GM12878 (cell line): ENCODE measurements around the gene RAD9A. TPM values are rescaled to one million over a fixed set of nuclear protein-coding genes. Genes with fewer than 3 reads are reported as not detected.
A peak's percentile ranks its signal among the peaks of the same experiment; 100 is the strongest.

Experiments used
- BHLHE40 ChIP-seq, 2 experiments: fragments of 450-650 bp in 1 of 2; IDR thresholded peaks; 2 replicates each; pipeline ENCODE4 v1.6.1; 2011 to 2017; ENCODE audit warnings: low read depth in 2 of 2, borderline replicate concordance in 1 of 2, improper control_type of control experiment in 1 of 2, low read length in 1 of 2, mild to moderate bottlenecking in 1 of 2
- CBFB ChIP-seq: IDR thresholded peaks from 2 replicates; pipeline ENCODE4 v1.6.1; 2016; ENCODE audit warnings: antibody characterized with exemption, low read depth
- CEBPB ChIP-seq, 2 experiments: fragments of 150-350 bp in 1 of 2; IDR thresholded peaks; 2 replicates each; pipeline ENCODE4 v1.6.1; 2012 to 2014; ENCODE audit warnings: low read depth in 2 of 2, low read length in 2 of 2, borderline replicate concordance in 1 of 2, inconsistent platforms in 1 of 2
- CHD1 ChIP-seq: IDR thresholded peaks from 2 replicates; pipeline ENCODE4 v1.6.1; 2012; ENCODE audit warnings: low read depth, low read length, improper control_type of control experiment
- FOS ChIP-seq: IDR thresholded peaks from 3 replicates; pipeline ENCODE4 v1.6.1; 2011; ENCODE audit warnings: borderline replicate concordance; ENCODE audit not compliant: insufficient read length; ENCODE audit errors: extremely low read depth
- GATAD2B ChIP-seq: fragments of 450-650 bp; conservative IDR thresholded peaks from 2 replicates; pipeline ENCODE4 v1.6.1; 2017; ENCODE audit warnings: low read depth, mild to moderate bottlenecking, moderate library complexity
- HDAC6 ChIP-seq: fragments of 200-600 bp; sonication (generic); IDR thresholded peaks from one replicate; pipeline ENCODE4 v1.8.0; 2017; ENCODE audit warnings: antibody characterized with exemption; ENCODE audit not compliant: unreplicated experiment
- IKZF1 ChIP-seq: fragments of 450-650 bp; conservative IDR thresholded peaks from 2 replicates; pipeline ENCODE4 v1.6.1; 2017; ENCODE audit warnings: antibody characterized with exemption, mild to moderate bottlenecking
- MXI1 ChIP-seq: fragments of 150-350 bp; IDR thresholded peaks from 2 replicates; pipeline ENCODE4 v1.6.1; 2011; ENCODE audit warnings: low read depth, mild to moderate bottlenecking, inconsistent platforms, low read length, improper control_type of control experiment
- NBN ChIP-seq: fragments of 450-650 bp; IDR thresholded peaks from 2 replicates; pipeline ENCODE4 v1.6.1; 2016
- NR2F1 ChIP-seq: fragments of 450-650 bp; conservative IDR thresholded peaks from 2 replicates; pipeline ENCODE4 v1.6.1; 2017; ENCODE audit warnings: mild to moderate bottlenecking
- POLR2A ChIP-seq: IDR thresholded peaks from 2 replicates; pipeline ENCODE4 v1.6.1; 2011; ENCODE audit warnings: low read depth, mild to moderate bottlenecking, low read length
- SPI1 ChIP-seq: IDR thresholded peaks from 2 replicates; pipeline ENCODE4 v1.6.1; 2011; ENCODE audit warnings: low read depth, mild to moderate bottlenecking, low read length, moderate library complexity, borderline replicate concordance; ENCODE audit not compliant: insufficient read depth
- SREBF2 ChIP-seq: IDR thresholded peaks from 2 replicates; pipeline ENCODE4 v1.6.1; 2012; ENCODE audit warnings: mild to moderate bottlenecking, low read length
- TCF3 ChIP-seq: IDR thresholded peaks from 2 replicates; pipeline ENCODE4 v1.6.1; 2012; ENCODE audit warnings: low read depth, mild to moderate bottlenecking, low read length, borderline replicate concordance; ENCODE audit not compliant: insufficient read depth
- ZNF384 ChIP-seq: IDR thresholded peaks from 2 replicates; pipeline ENCODE4 v1.6.1; 2012; ENCODE audit warnings: low read depth, mild to moderate bottlenecking, low read length, improper control_type of control experiment, borderline replicate concordance
- polyA plus RNA-seq, 11 experiments: library from polyadenylated mRNA; depleted of rRNA in 4 of 11; unstranded in 6 of 11; stranded (reverse) in 5 of 11; fragments of >200 nt; fragmentation: Nextera tagmentation in 4 of 11; fragmentation: Illumina TruSeq in 1 of 11; extraction: Ambion mirVana in 4 of 11; extraction: Trizol in 1 of 11; gene quantifications; 1 replicate in 1 of 11; 2 replicates in 10 of 11; pipeline versions ENCODE4 v1.2.1 to v1.2.3, GENCODE V29; 2011 to 2016; ENCODE audit warnings: inconsistent platforms in 2 of 11, missing spikeins in 2 of 11, low read depth in 1 of 11
- total RNA-seq, 4 experiments: library from RNA; depleted of rRNA in 3 of 4; stranded (reverse); fragments of >200 nt in 3 of 4; fragmentation: Illumina TruSeq in 1 of 4; extraction: Trizol in 1 of 4; gene quantifications; 2 replicates each; pipeline versions ENCODE4 v1.2.1 to v1.2.3, GENCODE V29; 2013 to 2021
- TF ChIP-seq, protein P1 (sequence below): fragments of 150-350 bp; IDR thresholded peaks from 2 replicates; pipeline ENCODE4 v1.6.1; 2016; ENCODE audit warnings: low read depth, low read length
- TF ChIP-seq, protein P2 (sequence below): IDR thresholded peaks from 2 replicates; pipeline ENCODE4 v1.6.1; 2012; ENCODE audit warnings: low read length, inconsistent platforms
- TF ChIP-seq, protein P3 (sequence below): fragments of 450-650 bp; conservative IDR thresholded peaks from 2 replicates; pipeline ENCODE4 v1.6.1; 2017; ENCODE audit warnings: mild to moderate bottlenecking, moderate library complexity
- TF ChIP-seq, protein P4 (sequence below): fragments of 450-650 bp; IDR thresholded peaks from 2 replicates; pipeline ENCODE4 v1.6.1; 2016; ENCODE audit warnings: mild to moderate bottlenecking

RAD9A gene
- total and polyA plus RNA-seq, 10 of the 15 experiments (the other 5 are each of a cell fraction or from before 2014, with no cell fraction given) = 1.1 to 36.2 (median 19.8) TPM

DNA sequence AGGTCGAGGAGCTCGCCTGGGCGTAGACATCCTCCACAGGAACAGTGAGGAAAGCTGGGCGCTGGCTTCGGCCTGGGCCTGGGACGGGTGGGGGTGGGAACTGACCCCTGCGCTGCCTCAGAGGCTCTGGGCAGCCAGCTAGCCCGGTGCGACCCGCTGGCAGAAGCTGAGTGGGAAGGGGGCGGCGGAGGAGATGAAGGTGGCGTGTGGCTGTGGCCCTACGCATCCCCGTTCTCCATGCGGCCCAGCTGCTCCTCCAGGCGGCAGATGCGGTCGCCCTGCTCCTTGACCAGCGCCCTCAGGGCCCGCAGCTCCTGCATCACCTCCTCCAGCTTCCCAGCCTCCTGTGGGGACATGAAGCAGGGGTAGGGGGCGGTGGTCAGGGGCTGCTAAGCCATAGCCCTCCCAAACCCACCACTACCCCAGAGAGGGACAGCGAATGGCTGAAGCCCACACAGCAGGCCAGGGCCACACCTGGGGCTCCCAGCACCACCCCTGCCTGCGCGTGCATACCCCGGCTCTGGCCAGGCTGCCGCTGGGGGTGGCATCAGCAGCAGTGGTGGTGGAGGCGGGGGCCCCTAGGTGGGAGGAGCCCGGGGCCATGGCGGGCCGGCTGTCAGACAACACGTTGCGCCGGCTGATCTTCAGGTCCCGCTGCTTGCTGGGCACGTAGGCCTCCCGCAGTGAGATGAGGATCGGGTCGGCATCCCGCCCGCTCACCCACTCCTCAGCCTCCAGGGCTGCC, 46.5 kb downstream of the RAD9A start (continued):
- TF ChIP-seq NBN = no peak
- TF ChIP-seq SPI1 = no peak
- TF ChIP-seq HDAC6 = no peak
- TF ChIP-seq CEBPB (IDR thresholded peaks at IDR 0.05; ENCODE audit: borderline replicate concordance in 1 of 2, low read depth in 2 of 2, low read length in 2 of 2) = no peak
- peak; percentile 61; the same call in 1 of the 2 replicates for TF ChIP-seq GATAD2B
- peak; percentile 47; the same call in 1 of the 2 replicates for TF ChIP-seq IKZF1
- TF ChIP-seq, protein P1, sequence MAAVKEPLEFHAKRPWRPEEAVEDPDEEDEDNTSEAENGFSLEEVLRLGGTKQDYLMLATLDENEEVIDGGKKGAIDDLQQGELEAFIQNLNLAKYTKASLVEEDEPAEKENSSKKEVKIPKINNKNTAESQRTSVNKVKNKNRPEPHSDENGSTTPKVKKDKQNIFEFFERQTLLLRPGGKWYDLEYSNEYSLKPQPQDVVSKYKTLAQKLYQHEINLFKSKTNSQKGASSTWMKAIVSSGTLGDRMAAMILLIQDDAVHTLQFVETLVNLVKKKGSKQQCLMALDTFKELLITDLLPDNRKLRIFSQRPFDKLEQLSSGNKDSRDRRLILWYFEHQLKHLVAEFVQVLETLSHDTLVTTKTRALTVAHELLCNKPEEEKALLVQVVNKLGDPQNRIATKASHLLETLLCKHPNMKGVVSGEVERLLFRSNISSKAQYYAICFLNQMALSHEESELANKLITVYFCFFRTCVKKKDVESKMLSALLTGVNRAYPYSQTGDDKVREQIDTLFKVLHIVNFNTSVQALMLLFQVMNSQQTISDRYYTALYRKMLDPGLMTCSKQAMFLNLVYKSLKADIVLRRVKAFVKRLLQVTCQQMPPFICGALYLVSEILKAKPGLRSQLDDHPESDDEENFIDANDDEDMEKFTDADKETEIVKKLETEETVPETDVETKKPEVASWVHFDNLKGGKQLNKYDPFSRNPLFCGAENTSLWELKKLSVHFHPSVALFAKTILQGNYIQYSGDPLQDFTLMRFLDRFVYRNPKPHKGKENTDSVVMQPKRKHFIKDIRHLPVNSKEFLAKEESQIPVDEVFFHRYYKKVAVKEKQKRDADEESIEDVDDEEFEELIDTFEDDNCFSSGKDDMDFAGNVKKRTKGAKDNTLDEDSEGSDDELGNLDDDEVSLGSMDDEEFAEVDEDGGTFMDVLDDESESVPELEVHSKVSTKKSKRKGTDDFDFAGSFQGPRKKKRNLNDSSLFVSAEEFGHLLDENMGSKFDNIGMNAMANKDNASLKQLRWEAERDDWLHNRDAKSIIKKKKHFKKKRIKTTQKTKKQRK = no peak
- no peak for TF ChIP-seq CBFB
- TF ChIP-seq FOS = no peak
- TF ChIP-seq CHD1 = peak; percentile 37; the same call in 1 of the 2 replicates
- TF ChIP-seq ZNF384 = no peak
- peak; percentile 42 to 83; a peak in 3 of 4 replicates for TF ChIP-seq BHLHE40 (IDR thresholded peaks at IDR 0.05; ENCODE audit: borderline replicate concordance in 1 of 2, low read depth in 2 of 2, low read length in 1 of 2)
- TF ChIP-seq TCF3 = 0 out of 2 replicates have a peak, but pooled peaks have one; percentile 18
- TF ChIP-seq, protein P2, sequence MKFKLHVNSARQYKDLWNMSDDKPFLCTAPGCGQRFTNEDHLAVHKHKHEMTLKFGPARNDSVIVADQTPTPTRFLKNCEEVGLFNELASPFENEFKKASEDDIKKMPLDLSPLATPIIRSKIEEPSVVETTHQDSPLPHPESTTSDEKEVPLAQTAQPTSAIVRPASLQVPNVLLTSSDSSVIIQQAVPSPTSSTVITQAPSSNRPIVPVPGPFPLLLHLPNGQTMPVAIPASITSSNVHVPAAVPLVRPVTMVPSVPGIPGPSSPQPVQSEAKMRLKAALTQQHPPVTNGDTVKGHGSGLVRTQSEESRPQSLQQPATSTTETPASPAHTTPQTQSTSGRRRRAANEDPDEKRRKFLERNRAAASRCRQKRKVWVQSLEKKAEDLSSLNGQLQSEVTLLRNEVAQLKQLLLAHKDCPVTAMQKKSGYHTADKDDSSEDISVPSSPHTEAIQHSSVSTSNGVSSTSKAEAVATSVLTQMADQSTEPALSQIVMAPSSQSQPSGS = no peak
- peak; percentile 21; the same call in 1 of the 2 replicates for TF ChIP-seq NR2F1
- TF ChIP-seq SREBF2 = no peak
- peak; percentile 81 for TF ChIP-seq POLR2A
- TF ChIP-seq, protein P3, sequence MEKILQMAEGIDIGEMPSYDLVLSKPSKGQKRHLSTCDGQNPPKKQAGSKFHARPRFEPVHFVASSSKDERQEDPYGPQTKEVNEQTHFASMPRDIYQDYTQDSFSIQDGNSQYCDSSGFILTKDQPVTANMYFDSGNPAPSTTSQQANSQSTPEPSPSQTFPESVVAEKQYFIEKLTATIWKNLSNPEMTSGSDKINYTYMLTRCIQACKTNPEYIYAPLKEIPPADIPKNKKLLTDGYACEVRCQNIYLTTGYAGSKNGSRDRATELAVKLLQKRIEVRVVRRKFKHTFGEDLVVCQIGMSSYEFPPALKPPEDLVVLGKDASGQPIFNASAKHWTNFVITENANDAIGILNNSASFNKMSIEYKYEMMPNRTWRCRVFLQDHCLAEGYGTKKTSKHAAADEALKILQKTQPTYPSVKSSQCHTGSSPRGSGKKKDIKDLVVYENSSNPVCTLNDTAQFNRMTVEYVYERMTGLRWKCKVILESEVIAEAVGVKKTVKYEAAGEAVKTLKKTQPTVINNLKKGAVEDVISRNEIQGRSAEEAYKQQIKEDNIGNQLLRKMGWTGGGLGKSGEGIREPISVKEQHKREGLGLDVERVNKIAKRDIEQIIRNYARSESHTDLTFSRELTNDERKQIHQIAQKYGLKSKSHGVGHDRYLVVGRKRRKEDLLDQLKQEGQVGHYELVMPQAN = peak; percentile 52; the same call in 1 of the 2 replicates
- TF ChIP-seq, protein P4, sequence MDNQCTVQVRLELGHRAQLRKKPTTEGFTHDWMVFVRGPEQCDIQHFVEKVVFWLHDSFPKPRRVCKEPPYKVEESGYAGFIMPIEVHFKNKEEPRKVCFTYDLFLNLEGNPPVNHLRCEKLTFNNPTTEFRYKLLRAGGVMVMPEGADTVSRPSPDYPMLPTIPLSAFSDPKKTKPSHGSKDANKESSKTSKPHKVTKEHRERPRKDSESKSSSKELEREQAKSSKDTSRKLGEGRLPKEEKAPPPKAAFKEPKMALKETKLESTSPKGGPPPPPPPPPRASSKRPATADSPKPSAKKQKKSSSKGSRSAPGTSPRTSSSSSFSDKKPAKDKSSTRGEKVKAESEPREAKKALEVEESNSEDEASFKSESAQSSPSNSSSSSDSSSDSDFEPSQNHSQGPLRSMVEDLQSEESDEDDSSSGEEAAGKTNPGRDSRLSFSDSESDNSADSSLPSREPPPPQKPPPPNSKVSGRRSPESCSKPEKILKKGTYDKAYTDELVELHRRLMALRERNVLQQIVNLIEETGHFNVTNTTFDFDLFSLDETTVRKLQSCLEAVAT = peak; percentile 57
- peak; percentile 75; the same call in 1 of the 2 replicates for TF ChIP-seq MXI1
